ENCODE results near the gene ZFAND5.

ZFAND5 gene

DNA sequence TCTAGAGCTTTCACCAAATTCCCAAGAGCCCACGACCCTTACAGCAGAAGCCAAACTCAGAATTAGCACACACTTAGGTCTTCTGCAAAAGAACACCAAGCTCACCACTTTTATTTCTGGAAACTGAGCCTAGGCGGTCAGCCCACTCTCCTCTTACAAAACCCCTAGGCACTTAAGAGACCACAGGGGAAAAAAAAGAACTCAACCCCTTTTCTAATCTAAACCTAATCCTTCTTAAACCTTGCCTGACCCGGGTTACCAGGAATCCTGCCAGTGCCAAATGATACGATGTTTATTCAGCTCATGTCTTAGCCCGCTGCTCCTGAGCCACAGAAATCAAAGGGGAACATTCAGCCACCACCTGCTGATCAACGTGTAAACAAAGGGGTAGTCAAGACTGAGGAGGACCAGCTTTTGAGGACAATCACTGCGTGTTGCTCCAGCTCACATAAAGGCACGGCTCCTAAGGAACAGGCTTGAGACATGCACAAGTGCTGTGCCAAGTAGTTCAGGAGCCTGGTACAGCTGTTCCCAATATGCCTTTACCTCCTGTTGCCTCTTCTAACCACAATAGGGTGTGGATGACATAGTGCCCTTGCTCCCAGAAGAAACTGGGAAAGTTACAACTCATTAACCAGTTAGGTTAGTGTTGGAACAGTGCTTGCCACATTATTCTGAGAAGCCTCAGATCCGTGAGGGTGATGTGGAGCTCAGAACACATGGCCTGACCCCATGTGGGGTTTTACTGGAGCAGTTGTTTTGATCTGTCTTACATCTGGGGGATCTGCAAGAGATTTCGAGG is 49.3 kb downstream of the ZFAND5 start:
- DNase-seq, result no peak

DNA sequence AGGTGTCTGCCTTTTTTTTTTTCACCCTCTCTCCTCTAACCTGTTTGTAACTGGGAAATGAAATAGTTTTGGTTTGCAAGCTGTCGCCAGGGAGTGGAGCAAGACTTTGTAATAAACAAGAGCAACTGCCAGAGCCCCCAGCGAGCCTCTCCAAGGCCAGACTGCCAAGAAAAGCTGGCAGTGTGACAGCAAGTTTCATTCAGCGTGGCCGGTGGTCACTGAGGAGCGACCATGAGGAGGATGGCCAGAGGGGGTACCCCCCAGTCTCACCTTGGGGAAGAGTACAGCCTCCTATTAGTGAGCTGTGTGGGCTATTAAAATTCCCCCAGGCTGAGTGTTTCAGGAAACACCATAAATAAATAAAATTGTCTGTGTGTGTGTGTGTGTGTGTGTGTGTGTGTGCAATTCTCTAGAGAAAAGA is 49.9 kb downstream of the ZFAND5 start:
- no peak for DNase-seq

DNA sequence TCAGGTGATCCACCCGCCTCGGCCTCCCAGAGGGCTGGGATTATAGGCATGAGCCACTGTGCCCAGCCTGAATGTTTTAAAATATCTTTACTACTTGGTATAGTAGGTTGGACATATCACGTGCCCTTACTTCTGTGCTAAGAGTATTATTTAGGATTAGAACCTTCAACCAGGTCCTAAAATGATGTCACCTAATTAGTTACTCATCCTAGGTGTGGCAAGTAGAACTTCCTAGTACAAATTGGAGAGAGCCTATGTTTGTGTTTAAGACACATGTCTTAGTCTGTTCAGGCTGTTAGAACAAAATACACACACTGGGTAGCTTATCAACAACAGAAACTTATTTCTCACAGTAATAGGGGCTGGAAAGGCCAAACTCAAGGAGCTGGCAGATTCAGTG is 51.5 kb downstream of the ZFAND5 start:
- DNase-seq, result no peak

DNA sequence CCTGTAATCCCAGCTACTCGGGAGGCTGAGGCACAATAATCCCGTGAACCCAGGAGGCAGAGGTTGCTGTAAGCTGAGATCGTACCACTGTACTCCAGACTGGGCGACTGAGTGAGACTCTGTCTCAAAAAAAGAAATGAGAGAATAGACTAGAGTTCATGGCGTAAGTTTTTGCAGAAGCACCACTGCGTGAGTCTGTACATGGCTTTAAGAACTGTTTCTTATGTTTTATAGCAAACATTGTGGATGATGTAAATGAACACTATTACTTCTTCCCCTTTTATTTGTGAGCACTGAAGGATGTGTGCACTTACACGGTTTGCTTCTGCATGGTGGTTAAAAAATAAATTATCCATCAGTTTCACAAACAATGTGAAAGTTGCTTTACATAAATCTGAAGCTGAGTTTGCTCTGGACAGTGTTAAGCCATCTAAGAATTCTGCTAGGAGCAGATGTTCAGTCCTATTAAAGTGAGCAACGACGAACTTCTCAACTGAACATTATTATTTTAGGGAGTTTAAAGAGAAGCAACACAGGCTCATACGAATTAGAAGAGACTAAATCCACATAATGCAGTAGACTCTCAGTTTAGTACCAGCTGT is 52.5 kb downstream of the ZFAND5 start:
- no peak for DNase-seq

DNA sequence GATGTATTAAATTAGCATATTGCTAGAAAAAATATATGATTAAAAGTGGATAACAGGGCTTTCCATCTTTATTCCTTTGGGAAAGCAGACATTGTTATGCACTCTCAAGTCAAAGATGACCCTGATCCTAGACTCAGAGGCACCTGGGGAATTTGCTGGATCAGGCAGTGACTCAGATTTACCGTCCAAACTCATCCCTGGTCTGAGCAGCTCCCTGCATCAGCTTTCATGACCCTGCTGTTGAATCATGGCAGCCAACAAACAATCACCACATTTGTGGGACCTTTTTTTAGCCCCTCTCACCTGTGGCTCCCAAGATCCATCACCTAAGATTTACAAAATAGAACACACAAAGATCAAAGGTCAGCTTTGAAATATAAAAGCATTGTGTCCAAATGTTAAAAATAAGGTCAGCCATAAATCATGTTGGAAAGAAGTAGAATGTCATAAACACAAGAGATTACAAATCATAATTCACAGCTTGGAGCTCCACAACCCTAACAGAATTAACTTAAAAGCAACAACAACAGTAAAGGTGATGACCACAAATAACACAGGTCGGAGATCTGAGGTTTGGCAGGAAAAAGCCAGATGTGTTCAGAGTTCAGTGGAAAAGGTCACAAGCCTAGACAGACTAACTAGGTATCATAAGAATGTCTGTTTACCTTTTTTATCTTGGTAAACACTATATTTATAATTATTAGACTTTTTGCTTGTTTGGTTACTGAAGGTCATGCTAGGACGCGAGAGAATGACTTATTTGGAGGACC is 55.5 kb downstream of the ZFAND5 start:
- DNase-seq, result no peak

DNA sequence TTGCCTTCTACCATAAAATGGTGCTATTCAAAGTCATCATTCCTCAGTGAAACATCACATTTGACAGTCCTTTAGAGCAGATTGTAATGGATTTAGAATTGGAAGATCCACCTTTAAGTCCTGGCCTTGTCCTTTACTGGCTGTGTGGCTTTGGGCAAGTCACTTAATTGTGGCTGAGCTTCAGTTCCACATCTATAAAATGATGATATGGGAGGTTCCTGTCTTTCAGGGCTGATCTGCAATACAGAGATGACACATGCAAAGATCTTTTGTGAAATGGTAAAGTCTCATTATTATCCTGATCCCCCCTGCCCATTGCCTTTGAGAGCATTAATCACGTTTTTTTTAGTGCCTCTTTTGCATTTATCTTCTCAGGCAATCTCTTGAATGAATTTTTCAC is 58.2 kb downstream of the ZFAND5 start:
- no peak for DNase-seq

DNA sequence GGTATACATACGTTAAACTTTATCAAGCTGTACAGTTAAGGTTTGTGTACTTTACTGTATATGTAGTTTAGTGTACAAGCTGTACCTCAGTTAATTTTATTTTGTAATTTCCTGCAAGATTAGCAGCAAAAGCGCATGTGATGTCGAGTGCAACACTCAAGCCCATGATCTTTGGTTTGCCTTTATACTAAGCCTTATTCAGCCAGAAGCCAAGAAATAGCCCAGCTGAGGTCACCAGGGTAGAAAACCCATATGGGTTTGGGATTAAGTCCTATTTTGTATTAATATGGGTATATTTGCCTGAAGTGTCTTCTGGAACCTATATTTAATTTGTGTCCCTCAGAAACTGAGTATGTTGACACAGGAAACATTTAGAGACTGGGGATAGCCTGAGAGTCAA is 59.3 kb downstream of the ZFAND5 start:
- no peak for DNase-seq

DNA sequence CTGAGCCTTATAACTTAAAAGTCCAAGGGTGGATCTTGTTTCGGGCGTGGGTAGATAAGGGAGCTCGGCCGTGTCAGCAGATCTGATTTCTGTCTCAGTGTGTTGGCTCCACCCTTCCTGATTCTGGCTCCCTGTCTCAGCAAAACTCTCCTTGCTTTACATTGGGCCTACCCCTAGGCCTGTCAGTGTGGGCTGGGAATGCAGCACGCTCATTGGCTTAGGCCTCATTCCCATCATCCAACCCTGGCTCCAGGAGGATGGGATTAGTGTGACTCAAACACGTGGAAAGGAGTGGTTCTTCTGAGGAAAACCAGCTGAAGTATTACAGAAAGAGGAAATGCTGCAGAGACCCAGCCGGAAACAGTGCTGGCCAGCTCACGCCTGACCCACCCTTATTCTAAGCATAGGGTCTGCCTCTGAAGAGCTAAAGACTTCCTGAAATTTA is 59.9 kb downstream of the ZFAND5 start:
- DNase-seq, result no peak

DNA sequence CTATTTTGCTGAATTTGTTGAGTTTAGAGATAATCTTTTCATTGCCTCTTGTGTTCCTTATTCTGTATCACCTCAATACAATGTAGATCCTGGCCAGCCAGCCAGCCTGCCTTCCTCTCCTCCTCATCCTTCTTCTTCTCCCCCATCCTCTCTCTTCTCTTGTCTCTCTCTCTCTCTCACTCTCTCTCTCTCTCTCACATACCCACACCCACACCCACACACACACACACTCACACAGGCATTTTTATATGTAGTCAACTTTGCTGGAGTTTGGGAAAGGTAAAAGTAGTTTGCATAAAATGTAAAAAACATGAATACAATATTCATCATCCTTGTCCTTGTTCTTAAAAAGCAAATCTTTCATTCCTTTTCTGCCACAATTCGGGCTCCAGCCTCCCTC is 60.5 kb downstream of the ZFAND5 start:
- no peak for DNase-seq

Measured in activated T-cell treated with anti-CD3 and anti-CD28 coated beads, Interleukin-2, amount 50 U/mL, for 1 hour (primary cell).